ENCODE measurements around the gene STX19.

- no peak for TF ChIP-seq CTCF (conservative IDR thresholded peaks at IDR 0.05)
- TF ChIP-seq ZFX (IDR thresholded peaks at IDR 0.05), result no peak
These were observed 39.2 kb downstream of the STX19 start for GRCh38 chr3:93989241-93989640.
